Mesenchymal stem cell (in vitro differentiated cells and primary cell): Measurements from ENCODE around the gene DHRS1.

Experiments
- DNase-seq: peaks from one replicate; pipeline ENCODE4 v3.0.0-alpha.2; 2013
- H2AFZ ChIP-seq: one replicate; pipeline ENCODE4 v1.6.1; 2013; ENCODE audit warnings: low read depth, mild to moderate bottlenecking, control low read depth, inconsistent platforms, low read length, moderate library complexity
- H2AK5ac ChIP-seq: 2 replicates; pipeline ENCODE4 v1.6.1; 2013; ENCODE audit warnings: low read length, moderate library complexity, mild to moderate bottlenecking, inconsistent platforms; ENCODE audit not compliant: severe bottlenecking
- H2BK120ac ChIP-seq: one replicate; pipeline ENCODE4 v1.6.1; 2013; ENCODE audit warnings: low read depth, mild to moderate bottlenecking, inconsistent platforms, low read length, moderate library complexity
- H2BK12ac ChIP-seq, 2 experiments: one replicate each; pipeline ENCODE4 v1.6.1; 2013; ENCODE audit warnings: inconsistent platforms in 2 of 2, low read length in 2 of 2, mild to moderate bottlenecking in 2 of 2, moderate library complexity in 2 of 2, control low read depth in 1 of 2
- H2BK15ac ChIP-seq: one replicate; pipeline ENCODE4 v1.6.1; 2013; ENCODE audit warnings: mild to moderate bottlenecking, low read depth, inconsistent platforms; ENCODE audit not compliant: poor library complexity, severe bottlenecking
- H2BK5ac ChIP-seq: 2 replicates; pipeline ENCODE4 v1.6.1; 2013; ENCODE audit warnings: low read depth, mild to moderate bottlenecking, low read length, control low read depth, inconsistent platforms; ENCODE audit not compliant: poor library complexity, severe bottlenecking
- H3K14ac ChIP-seq, 2 experiments: one replicate each; pipeline ENCODE4 v1.6.1; 2013; ENCODE audit warnings: inconsistent platforms in 2 of 2, low read length in 2 of 2, control low read depth in 1 of 2, mild to moderate bottlenecking in 1 of 2, moderate library complexity in 1 of 2
- H3K18ac ChIP-seq, 2 experiments: one replicate each; pipeline ENCODE4 v1.6.1; 2013; ENCODE audit warnings: inconsistent platforms in 2 of 2, low read length in 2 of 2, control low read depth in 1 of 2, low read depth in 1 of 2, mild to moderate bottlenecking in 1 of 2
- H3K23ac ChIP-seq, 2 experiments: one replicate each; pipeline ENCODE4 v1.6.1; 2013; ENCODE audit warnings: inconsistent platforms in 2 of 2, low read length in 2 of 2, mild to moderate bottlenecking in 2 of 2, moderate library complexity in 2 of 2, control low read depth in 1 of 2
- H3K27ac ChIP-seq: 2 replicates; pipeline ENCODE4 v1.5.1; 2013; ENCODE audit warnings: mild to moderate bottlenecking, moderate library complexity, low read length, control low read depth, inconsistent platforms; ENCODE audit not compliant: poor library complexity, severe bottlenecking
- H3K27me3 ChIP-seq, 2 experiments: 2 replicates each; pipeline versions ENCODE4 v1.6.1 to v1.7.0; 2013; ENCODE audit warnings: low read length in 2 of 2, mild to moderate bottlenecking in 2 of 2, moderate library complexity in 2 of 2, control low read depth in 1 of 2, inconsistent platforms in 1 of 2; ENCODE audit not compliant: control insufficient read depth in 1 of 2, insufficient read depth in 1 of 2
- H3K36me3 ChIP-seq, 2 experiments: 2 replicates each; pipeline versions ENCODE4 v1.6.1 to v1.7.0; 2013; ENCODE audit warnings: low read length in 2 of 2, control low read depth in 1 of 2, inconsistent platforms in 1 of 2, low read depth in 1 of 2, mild to moderate bottlenecking in 1 of 2; ENCODE audit not compliant: insufficient read depth in 2 of 2, control insufficient read depth in 1 of 2
- H3K4ac ChIP-seq, 2 experiments: one replicate each; pipeline ENCODE4 v1.6.1; 2013; ENCODE audit warnings: inconsistent platforms in 2 of 2, low read length in 2 of 2, mild to moderate bottlenecking in 2 of 2, moderate library complexity in 2 of 2, control low read depth in 1 of 2, low read depth in 1 of 2
- H3K4me1 ChIP-seq: 2 replicates; pipeline ENCODE4 v1.6.1; 2013; ENCODE audit warnings: low read depth, low read length, control low read depth; ENCODE audit not compliant: control insufficient read depth, insufficient read depth
- H3K4me2 ChIP-seq: 2 replicates; pipeline ENCODE4 v1.6.1; 2013; ENCODE audit warnings: low read length, mild to moderate bottlenecking, inconsistent platforms; ENCODE audit not compliant: poor library complexity, severe bottlenecking
- H3K4me3 ChIP-seq, 2 experiments: 2 replicates each; pipeline versions ENCODE4 v1.5.1 to v1.7.0; 2013; ENCODE audit warnings: low read length in 2 of 2, mild to moderate bottlenecking in 2 of 2, control low read depth in 1 of 2, low read depth in 1 of 2; ENCODE audit not compliant: insufficient read depth in 1 of 2
- H3K79me1 ChIP-seq: replicated peaks from 2 replicates; pipeline ENCODE4 v1.6.1; 2013; ENCODE audit warnings: mild to moderate bottlenecking, control low read depth, low read length, inconsistent platforms; ENCODE audit not compliant: poor library complexity, severe bottlenecking
- H3K9ac ChIP-seq: 2 replicates; pipeline ENCODE4 v1.7.0; 2013; ENCODE audit warnings: mild to moderate bottlenecking, low read length, moderate library complexity
- H3K9me3 ChIP-seq: 2 replicates; pipeline ENCODE4 v1.7.0; 2013; ENCODE audit warnings: mild to moderate bottlenecking, low read length; ENCODE audit not compliant: control insufficient read depth
- H4K8ac ChIP-seq: one replicate; pipeline ENCODE4 v1.6.1; 2013; ENCODE audit warnings: inconsistent platforms, mild to moderate bottlenecking, low read length, moderate library complexity
- H4K91ac ChIP-seq: one replicate; pipeline ENCODE4 v1.6.1; 2013; ENCODE audit warnings: mild to moderate bottlenecking, low read length, inconsistent platforms
- WGBS: methylation state at CpG from one replicate; pipeline ENCODE4 v1.1.7; 2013; ENCODE audit warnings: mixed read lengths; 5-methylcytosine and 5-hydroxymethylcytosine counted together

Gene DHRS1

DNA sequence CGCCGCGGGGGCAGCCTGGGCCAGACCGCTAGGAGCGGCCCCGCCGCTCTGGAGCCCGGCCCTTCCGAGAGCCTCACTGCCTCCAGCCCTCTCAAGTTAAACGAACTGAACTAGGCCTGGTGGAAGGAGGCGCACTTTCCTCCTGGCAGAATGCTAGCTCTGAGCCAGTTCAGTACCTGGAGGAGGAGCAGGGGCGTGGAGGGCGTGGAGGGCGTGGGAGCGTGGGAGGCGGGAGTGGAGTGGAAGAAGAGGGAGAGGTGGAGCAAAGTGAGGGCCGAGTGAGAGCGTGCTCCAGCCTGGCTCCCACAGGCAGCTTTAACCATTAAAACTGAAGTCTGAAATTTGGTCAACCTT lies 17.0 kb upstream of the DHRS1 start:
- no peak overlapping the region for H2AK5ac ChIP-seq
- no peak overlapping the region for H2BK12ac ChIP-seq
- no peak overlapping the region for H2BK15ac ChIP-seq
- H2BK5ac ChIP-seq: no peak overlapping the region
- no peak for DNase-seq
- H3K9me3 ChIP-seq: no peaks in the 10 kb centered on the region
- H3K36me3 ChIP-seq: peaks cover 0 to 1% of the 10 kb centered on the region in 2 experiments
- no peak overlapping the region for H3K4me3 ChIP-seq
- no peak overlapping the region for H3K4ac ChIP-seq
- no peak overlapping the region for H3K4me2 ChIP-seq
- WGBS: 90% methylated on average over 17 of the region's 18 CpGs
- no peak overlapping the region for H2AFZ ChIP-seq
- no peak overlapping the region for H3K9ac ChIP-seq
- H3K18ac ChIP-seq: no peak overlapping the region
- peak overlapping the region in 1 of 2 experiments; percentile 17 for H3K23ac ChIP-seq
- H4K8ac ChIP-seq: no peak overlapping the region
- peak overlapping the region; percentile 8 for H4K91ac ChIP-seq
- no peak overlapping the region for H2BK120ac ChIP-seq
- no peak overlapping the region for H3K27ac ChIP-seq
- H3K79me1 ChIP-seq: no peaks in the 10 kb centered on the region
- peaks cover 1% of the 10 kb centered on the region for H3K4me1 ChIP-seq
- H3K27me3 ChIP-seq: peaks cover 11 to 27% of the 10 kb centered on the region in 2 experiments
- peak overlapping the region in 1 of 2 experiments; percentile 76 for H3K14ac ChIP-seq

DNA sequence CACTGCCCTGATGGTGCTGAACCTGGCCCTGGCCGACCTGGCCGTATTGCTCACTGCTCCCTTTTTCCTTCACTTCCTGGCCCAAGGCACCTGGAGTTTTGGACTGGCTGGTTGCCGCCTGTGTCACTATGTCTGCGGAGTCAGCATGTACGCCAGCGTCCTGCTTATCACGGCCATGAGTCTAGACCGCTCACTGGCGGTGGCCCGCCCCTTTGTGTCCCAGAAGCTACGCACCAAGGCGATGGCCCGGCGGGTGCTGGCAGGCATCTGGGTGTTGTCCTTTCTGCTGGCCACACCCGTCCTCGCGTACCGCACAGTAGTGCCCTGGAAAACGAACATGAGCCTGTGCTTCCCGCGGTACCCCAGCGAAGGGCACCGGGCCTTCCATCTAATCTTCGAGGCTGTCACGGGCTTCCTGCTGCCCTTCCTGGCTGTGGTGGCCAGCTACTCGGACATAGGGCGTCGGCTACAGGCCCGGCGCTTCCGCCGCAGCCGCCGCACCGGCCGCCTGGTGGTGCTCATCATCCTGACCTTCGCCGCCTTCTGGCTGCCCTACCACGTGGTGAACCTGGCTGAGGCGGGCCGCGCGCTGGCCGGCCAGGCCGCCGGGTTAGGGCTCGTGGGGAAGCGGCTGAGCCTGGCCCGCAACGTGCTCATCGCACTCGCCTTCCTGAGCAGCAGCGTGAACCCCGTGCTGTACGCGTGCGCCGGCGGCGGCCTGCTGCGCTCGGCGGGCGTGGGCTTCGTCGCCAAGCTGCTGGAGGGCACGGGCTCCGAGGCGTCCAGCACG lies 16.4 kb upstream of the DHRS1 start:
- Histone ChIP-seq H3K23ac (no peak overlapping the region), H3K18ac (no peak overlapping the region), H4K8ac (peak overlapping the region; percentile 31), H2AK5ac (no peak overlapping the region), H4K91ac (peak overlapping the region; percentile 45), H3K79me1 (no peaks in the 10 kb centered on the region), H3K36me3 (peaks cover 0 to 7% of the 10 kb centered on the region in 2 experiments), H2BK5ac (no peak overlapping the region), H2BK120ac (no peak overlapping the region), H2BK12ac (no peak overlapping the region), H3K9ac (no peak overlapping the region), H3K4me3 (no peak overlapping the region), H2AFZ (no peak overlapping the region), H3K9me3 (no peaks in the 10 kb centered on the region), H3K27ac (no peak overlapping the region), H3K4me2 (no peak overlapping the region), H2BK15ac (no peak overlapping the region), H3K4me1 (no peaks in the 10 kb centered on the region), H3K14ac (no peak overlapping the region), H3K27me3 (peaks cover 11 to 27% of the 10 kb centered on the region in 2 experiments), H3K4ac (no peak overlapping the region)
- 86% methylated on average over 70 of the region's 70 CpGs for WGBS
- DNase-seq: no peak

DNA sequence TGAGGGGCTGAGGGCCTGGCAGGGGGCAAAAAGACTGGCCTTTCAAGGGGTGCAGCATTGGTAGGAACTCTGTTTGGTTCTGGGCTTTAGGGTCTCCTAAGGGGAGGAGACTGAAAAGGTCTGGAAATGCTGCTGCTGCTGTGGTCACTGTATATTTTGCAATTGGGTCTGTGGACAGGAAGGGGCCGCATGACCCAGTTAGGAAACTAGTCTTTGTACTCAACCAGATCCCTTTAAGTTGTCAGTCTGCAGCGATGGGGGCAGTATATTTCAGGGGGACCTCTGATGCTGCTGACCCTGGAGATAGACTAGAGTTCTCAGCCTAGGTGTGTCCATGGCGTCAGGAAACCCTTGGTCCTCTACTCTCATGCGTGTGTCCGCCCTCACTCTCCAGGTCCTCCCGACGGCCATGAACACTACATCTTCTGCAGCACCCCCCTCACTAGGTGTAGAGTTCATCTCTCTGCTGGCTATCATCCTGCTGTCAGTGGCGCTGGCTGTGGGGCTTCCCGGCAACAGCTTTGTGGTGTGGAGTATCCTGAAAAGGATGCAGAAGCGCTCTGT lies 15.7 kb upstream of the DHRS1 start:
- Histone ChIP-seq H2AFZ (no peak overlapping the region), H3K36me3 (peaks cover 0 to 14% of the 10 kb centered on the region in 2 experiments), H3K4me1 (peaks cover 3% of the 10 kb centered on the region), H3K4ac (no peak overlapping the region), H3K27me3 (peaks cover 11 to 24% of the 10 kb centered on the region in 2 experiments), H4K91ac (peak overlapping the region; percentile 32), H3K79me1 (no peaks in the 10 kb centered on the region), H3K9ac (no peak overlapping the region), H2BK12ac (no peak overlapping the region), H2BK15ac (no peak overlapping the region), H3K27ac (no peak overlapping the region), H3K9me3 (no peaks in the 10 kb centered on the region), H3K23ac (no peak overlapping the region), H4K8ac (no peak overlapping the region), H3K14ac (no peak overlapping the region), H3K4me3 (no peak overlapping the region), H2AK5ac (no peak overlapping the region), H2BK120ac (no peak overlapping the region), H3K4me2 (no peak overlapping the region), H3K18ac (no peak overlapping the region), H2BK5ac (no peak overlapping the region)
- WGBS: 97% methylated on average over 8 of the region's 10 CpGs
- no peak for DNase-seq

- H3K23ac ChIP-seq: no peak overlapping the region
Measured at GRCh38 chr14:24314377-24315193, 15.0 kb upstream of the DHRS1 start.

More at GRCh38 chr14:24314377-24315193, 15.0 kb upstream of the DHRS1 start:
- Histone ChIP-seq H3K9ac (no peak overlapping the region), H2AFZ (no peak overlapping the region), H2AK5ac (no peak overlapping the region), H3K36me3 (peaks cover 0 to 21% of the 10 kb centered on the region in 2 experiments), H3K27me3 (peaks cover 7 to 19% of the 10 kb centered on the region in 2 experiments), H3K79me1 (no peaks in the 10 kb centered on the region), H2BK120ac (no peak overlapping the region), H4K91ac (no peak overlapping the region), H4K8ac (no peak overlapping the region), H2BK12ac (peak overlapping the region in 1 of 2 experiments; percentile 54), H3K4me3 (no peak overlapping the region), H3K14ac (no peak overlapping the region), H3K27ac (no peak overlapping the region), H3K18ac (no peak overlapping the region), H3K4me2 (no peak overlapping the region), H2BK15ac (no peak overlapping the region), H3K4me1 (peaks cover 3% of the 10 kb centered on the region), H3K9me3 (no peaks in the 10 kb centered on the region), H3K4ac (no peak overlapping the region), H2BK5ac (no peak overlapping the region)
- DNase-seq: no peak
- WGBS: 94% methylated on average over 4 of the region's 5 CpGs
